Measurements from ENCODE around the gene TWF2. TPM values are rescaled to one million over a fixed set of nuclear protein-coding genes. Genes with fewer than 3 reads are reported as not detected.

TWF2 gene
- total RNA-seq (2021): 44.8 and 50.9 TPM in 2 replicates
- long read RNA-seq, transcript TWF2-201 (9 exons, 1,718 nt): major isoform, 556 of 598 reads
- long read RNA-seq, partial matches to known transcripts: 10 of 598 reads
- long read RNA-seq, other reads (novel, unspliced or antisense): 32 of 598 reads

DNA sequence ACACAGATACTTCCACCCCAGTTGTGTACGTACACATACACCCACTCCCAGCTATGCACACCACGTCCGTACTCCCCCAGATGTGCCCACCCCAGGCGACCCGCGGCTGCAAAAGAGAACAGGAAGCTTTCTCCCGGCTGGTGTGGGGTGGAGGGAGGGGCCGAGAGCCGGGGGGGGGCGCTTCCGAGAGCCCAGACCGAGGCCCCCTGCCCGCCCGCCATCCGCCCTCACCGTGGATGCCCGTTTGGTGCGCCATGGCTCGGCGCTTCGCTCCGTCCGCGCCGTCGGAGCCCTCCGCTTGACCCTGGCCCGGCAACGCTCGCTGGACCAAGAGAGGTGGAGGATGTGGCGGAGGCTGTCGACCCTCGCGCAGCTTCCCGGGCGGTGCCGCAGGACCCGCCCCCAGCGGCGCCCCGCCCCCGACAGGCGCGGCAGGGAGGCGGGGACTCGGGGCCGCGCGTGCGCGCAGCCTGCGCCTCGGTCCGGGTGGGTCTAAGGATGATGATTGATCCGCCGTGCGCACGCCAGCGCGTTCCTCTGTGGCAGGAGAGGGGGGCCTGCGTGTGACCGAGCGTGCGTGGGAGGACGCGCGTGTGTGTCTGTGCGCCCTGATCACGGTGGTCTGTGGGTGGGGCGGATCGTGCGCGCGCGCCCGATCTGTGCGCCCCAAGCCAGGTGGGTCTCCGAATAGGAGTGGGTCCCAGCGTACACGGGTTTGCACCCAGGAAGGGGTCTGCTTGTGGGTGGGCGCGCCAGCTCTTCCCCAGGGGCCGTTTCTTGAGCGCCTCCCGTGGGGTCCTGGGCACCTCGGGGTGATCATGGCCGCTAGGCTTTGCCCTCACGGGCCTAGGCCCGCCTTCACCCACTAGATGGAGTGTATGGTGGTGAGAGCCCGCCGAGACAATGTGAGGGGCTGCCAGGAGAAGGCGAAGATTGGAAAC lies at the start of gene TWF2:
Gene TWF2 (minus strand): TSS at position 398 of the 941 bp plus-strand sequence. CDS start 142 bp downstream, at position 256.
- H3K23me2 ChIP-seq (ENCODE audit: insufficient read length, low read depth, low read length, poor library complexity, severe bottlenecking): peaks cover 8% of the 10 kb centered on the region
- TF ChIP-seq, protein P1, sequence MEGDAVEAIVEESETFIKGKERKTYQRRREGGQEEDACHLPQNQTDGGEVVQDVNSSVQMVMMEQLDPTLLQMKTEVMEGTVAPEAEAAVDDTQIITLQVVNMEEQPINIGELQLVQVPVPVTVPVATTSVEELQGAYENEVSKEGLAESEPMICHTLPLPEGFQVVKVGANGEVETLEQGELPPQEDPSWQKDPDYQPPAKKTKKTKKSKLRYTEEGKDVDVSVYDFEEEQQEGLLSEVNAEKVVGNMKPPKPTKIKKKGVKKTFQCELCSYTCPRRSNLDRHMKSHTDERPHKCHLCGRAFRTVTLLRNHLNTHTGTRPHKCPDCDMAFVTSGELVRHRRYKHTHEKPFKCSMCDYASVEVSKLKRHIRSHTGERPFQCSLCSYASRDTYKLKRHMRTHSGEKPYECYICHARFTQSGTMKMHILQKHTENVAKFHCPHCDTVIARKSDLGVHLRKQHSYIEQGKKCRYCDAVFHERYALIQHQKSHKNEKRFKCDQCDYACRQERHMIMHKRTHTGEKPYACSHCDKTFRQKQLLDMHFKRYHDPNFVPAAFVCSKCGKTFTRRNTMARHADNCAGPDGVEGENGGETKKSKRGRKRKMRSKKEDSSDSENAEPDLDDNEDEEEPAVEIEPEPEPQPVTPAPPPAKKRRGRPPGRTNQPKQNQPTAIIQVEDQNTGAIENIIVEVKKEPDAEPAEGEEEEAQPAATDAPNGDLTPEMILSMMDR (conservative IDR thresholded peaks at IDR 0.05): peak; percentile 56

More for the DNA sequence above, at the start of gene TWF2:
- Histone ChIP-seq H3K79me2 (ENCODE audit: insufficient read depth, low read length) (peaks cover 5% of the 10 kb centered on the region; the same call in 1 of the 2 replicates), H3K27ac (ENCODE audit: insufficient read length, low read depth, low read length) (no peak within 1 kb of the TSS), H3K4ac (ENCODE audit: low read depth, low read length) (no peak within 1 kb of the TSS), H3K4me1 (ENCODE audit: insufficient read depth, low read length) (peaks cover 15% of the 10 kb centered on the region), H3K14ac (ENCODE audit: insufficient read depth, low read length) (peak within 1 kb of the TSS; percentile 86), H3K23ac (ENCODE audit: insufficient read length, low read depth, low read length) (no peak within 1 kb of the TSS), H4K8ac (replicated peaks; ENCODE audit: insufficient read length, low read depth, low read length) (no peak within 1 kb of the TSS), H3T11ph (ENCODE audit: low read length) (no peak within 1 kb of the TSS), H3K4me2 (ENCODE audit: insufficient read depth, insufficient read length, low read length) (peak within 1 kb of the TSS; percentile 99), H2BK15ac (ENCODE audit: low read depth, low read length) (no peak within 1 kb of the TSS), H4K20me1 (ENCODE audit: control insufficient read depth, insufficient read depth, insufficient read length) (no peaks in the 10 kb centered on the region), H3K27me3 (ENCODE audit: insufficient read depth, low read length) (no peaks in the 10 kb centered on the region; the same call in 1 of the 2 replicates), H3K18ac (ENCODE audit: insufficient read length, low read depth, low read length) (peak within 1 kb of the TSS; percentile 84), H2BK12ac (ENCODE audit: insufficient read length, low read depth, low read length) (no peak within 1 kb of the TSS), H4K5ac (ENCODE audit: insufficient read length, low read depth, low read length) (no peak within 1 kb of the TSS), H2BK120ac (ENCODE audit: low read depth, low read length, poor library complexity, severe bottlenecking) (no peak within 1 kb of the TSS), H2BK5ac (ENCODE audit: insufficient read length, low read length) (no peak within 1 kb of the TSS), H3K79me1 (ENCODE audit: insufficient read depth, low read depth, low read length, poor library complexity, severe bottlenecking) (no peaks in the 10 kb centered on the region), H4K91ac (ENCODE audit: insufficient read length, low read depth, low read length) (no peak within 1 kb of the TSS), H3K9me3 (ENCODE audit: control insufficient read depth, low read depth, low read length) (no peaks in the 10 kb centered on the region), H2AK5ac (ENCODE audit: insufficient read length, low read length) (no peak within 1 kb of the TSS), H3K56ac (ENCODE audit: insufficient read length, low read depth, low read length) (peak within 1 kb of the TSS; percentile 0), H2BK20ac (ENCODE audit: low read depth, low read length, poor library complexity, severe bottlenecking) (no peak within 1 kb of the TSS), H3K9ac (ENCODE audit: extremely low read depth, insufficient read length, low read length) (peak within 1 kb of the TSS; percentile 76), H2AFZ (ENCODE audit: low read length) (no peak within 1 kb of the TSS)
- peaks cover 15% of the 10 kb centered on the region for H3K27me3 Mint-ChIP-seq (ENCODE audit: low read depth)
- peak; percentile 83 for DNase-seq
- H3K36me3 Mint-ChIP-seq (ENCODE audit: insufficient read depth in 1 of 3, low read depth in 3 of 3): peaks cover 0 to 16% (median 14%) of the 10 kb centered on the region in 3 experiments; a peak in 5 of 7 replicates
- H3K9me3 Mint-ChIP-seq: peaks cover 0 to 5% of the 10 kb centered on the region in 2 experiments; a peak in 2 of 5 replicates
- H3K27ac Mint-ChIP-seq: peak within 1 kb of the TSS; percentile 64 to 96 (median 93); a peak in 6 of 7 replicates
- H3K4me3 Mint-ChIP-seq: peak within 1 kb of the TSS; percentile 91 to 95
- peaks cover 39 to 47% of the 10 kb centered on the region in 2 experiments for H3K4me1 Mint-ChIP-seq
- WGBS (ENCODE audit: extremely low coverage, insufficient read length, low lambda C conversion rate): no CpG with 5 or more reads among the region's 92 CpGs
